ENCODE measurements around the gene PLXNA4.

- TF ChIP-seq POLR2A (IDR thresholded peaks at IDR 0.05; ENCODE audit: low read length), result no peak
- TF ChIP-seq GATA1 (IDR thresholded peaks at IDR 0.05; ENCODE audit: low read depth, low read length), result no peak
Measured at GRCh38 chr7:132160611-132161532, 415.4 kb downstream of the PLXNA4 start.

Data from erythroblast (primary cell).